ENCODE measurements around the gene OPHN1. TPM values are rescaled to one million over a fixed set of nuclear protein-coding genes. Genes with fewer than 3 reads are reported as not detected.

Gene OPHN1
- polyA plus RNA-seq, 3 donors, result 0.20 to 0.82 (median 0.73) TPM

DNA sequence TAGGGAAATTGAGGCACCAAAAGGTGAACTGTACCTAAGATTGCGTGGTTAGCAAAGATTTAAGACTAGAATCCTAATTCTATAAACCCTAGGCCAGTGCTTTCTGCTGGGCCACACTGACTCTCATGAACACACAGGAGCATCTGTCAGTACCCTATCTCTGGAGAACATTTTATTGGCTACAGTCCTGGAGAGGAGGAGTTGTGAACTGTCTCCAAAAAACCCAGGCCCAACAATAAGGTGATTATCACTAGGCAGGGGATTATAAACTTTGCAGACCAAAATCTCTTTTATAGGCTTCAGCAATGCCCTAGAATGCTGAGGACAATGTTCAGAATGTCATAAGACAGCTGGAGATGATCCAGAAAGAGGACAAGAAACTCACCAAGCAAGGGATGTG lies 24.1 kb downstream of the OPHN1 start:
- Mint-ChIP-seq H3K27me3 (ENCODE audit: low read depth in 3 of 3) (no peaks in the 10 kb centered on the region), H3K27ac (no peak overlapping the region), H3K4me1 (peaks cover 16% of the 10 kb centered on the region), H3K9me3 (no peaks in the 10 kb centered on the region), H3K4me3 (no peak overlapping the region), H3K36me3 (no peaks in the 10 kb centered on the region)
- Histone ChIP-seq H3K4me3 (replicated peaks in 1 of 3; ENCODE audit: low read depth in 2 of 3, low read length in 3 of 3) (no peak overlapping the region), H3K79me2 (ENCODE audit: insufficient read depth, low read length) (no peaks in the 10 kb centered on the region), H3K9ac (ENCODE audit: insufficient read depth, low read length, poor library complexity, severe bottlenecking) (no peak overlapping the region), H4K20me1 (ENCODE audit: insufficient read depth, low read length) (no peaks in the 10 kb centered on the region), H3K36me3 (replicated peaks in 1 of 2; ENCODE audit: control insufficient read depth in 1 of 2, insufficient read depth in 2 of 2, low read length in 2 of 2) (no peaks in the 10 kb centered on the region), H2AFZ (ENCODE audit: insufficient read depth, low read depth, low read length, poor library complexity, severe bottlenecking) (no peak overlapping the region), H3K27me3 (ENCODE audit: control insufficient read depth in 2 of 2, insufficient read depth in 2 of 2, low read length in 2 of 2) (no peaks in the 10 kb centered on the region), H3K9me3 (replicated peaks in 1 of 2; ENCODE audit: control insufficient read depth in 1 of 2, insufficient read depth in 1 of 2, low read length in 2 of 2) (no peaks in the 10 kb centered on the region), H3K27ac (ENCODE audit: low read depth in 1 of 2, low read length in 2 of 2) (no peak overlapping the region), H3K4me1 (ENCODE audit: control insufficient read depth in 1 of 2, insufficient read depth in 2 of 2, low read length in 2 of 2) (peaks cover 13 to 14% of the 10 kb centered on the region in 2 donors), H3K4me2 (replicated peaks; ENCODE audit: extremely low read depth, low read length, poor library complexity, severe bottlenecking) (no peak overlapping the region)
- no peak for DNase-seq
- intact Hi-C loops (cut with micrococcal nuclease), result no loop called here
- WGBS (ENCODE audit: insufficient coverage), result no CpG with 5 or more reads among the region's 1 CpG
- TF ChIP-seq, protein P1, sequence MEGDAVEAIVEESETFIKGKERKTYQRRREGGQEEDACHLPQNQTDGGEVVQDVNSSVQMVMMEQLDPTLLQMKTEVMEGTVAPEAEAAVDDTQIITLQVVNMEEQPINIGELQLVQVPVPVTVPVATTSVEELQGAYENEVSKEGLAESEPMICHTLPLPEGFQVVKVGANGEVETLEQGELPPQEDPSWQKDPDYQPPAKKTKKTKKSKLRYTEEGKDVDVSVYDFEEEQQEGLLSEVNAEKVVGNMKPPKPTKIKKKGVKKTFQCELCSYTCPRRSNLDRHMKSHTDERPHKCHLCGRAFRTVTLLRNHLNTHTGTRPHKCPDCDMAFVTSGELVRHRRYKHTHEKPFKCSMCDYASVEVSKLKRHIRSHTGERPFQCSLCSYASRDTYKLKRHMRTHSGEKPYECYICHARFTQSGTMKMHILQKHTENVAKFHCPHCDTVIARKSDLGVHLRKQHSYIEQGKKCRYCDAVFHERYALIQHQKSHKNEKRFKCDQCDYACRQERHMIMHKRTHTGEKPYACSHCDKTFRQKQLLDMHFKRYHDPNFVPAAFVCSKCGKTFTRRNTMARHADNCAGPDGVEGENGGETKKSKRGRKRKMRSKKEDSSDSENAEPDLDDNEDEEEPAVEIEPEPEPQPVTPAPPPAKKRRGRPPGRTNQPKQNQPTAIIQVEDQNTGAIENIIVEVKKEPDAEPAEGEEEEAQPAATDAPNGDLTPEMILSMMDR (IDR thresholded peaks at IDR 0.05), result no peak

GRCh38 chrX:68403522-68403921 lies 29.8 kb downstream of the OPHN1 start:
- H3K27me3 Mint-ChIP-seq (ENCODE audit: low read depth in 3 of 3), result peaks cover 0 to 3% (median 0%) of the 10 kb centered on the region in 3 donors
- H3K9me3 Mint-ChIP-seq, result peaks cover 0 to 2% (median 0%) of the 10 kb centered on the region in 7 donors
- Histone ChIP-seq H3K27ac (ENCODE audit: low read depth in 1 of 2, low read length in 2 of 2) (no peak overlapping the region), H3K9me3 (replicated peaks in 1 of 2; ENCODE audit: control insufficient read depth in 1 of 2, insufficient read depth in 1 of 2, low read length in 2 of 2) (no peaks in the 10 kb centered on the region), H2AFZ (ENCODE audit: insufficient read depth, low read depth, low read length, poor library complexity, severe bottlenecking) (no peak overlapping the region), H4K20me1 (ENCODE audit: insufficient read depth, low read length) (no peaks in the 10 kb centered on the region), H3K4me1 (ENCODE audit: control insufficient read depth in 1 of 2, insufficient read depth in 2 of 2, low read length in 2 of 2) (peaks cover 0 to 8% of the 10 kb centered on the region in 2 donors), H3K79me2 (ENCODE audit: insufficient read depth, low read length) (no peaks in the 10 kb centered on the region), H3K36me3 (replicated peaks in 1 of 2; ENCODE audit: control insufficient read depth in 1 of 2, insufficient read depth in 2 of 2, low read length in 2 of 2) (no peaks in the 10 kb centered on the region), H3K9ac (ENCODE audit: insufficient read depth, low read length, poor library complexity, severe bottlenecking) (no peak overlapping the region), H3K4me3 (replicated peaks in 1 of 3; ENCODE audit: low read depth in 2 of 3, low read length in 3 of 3) (no peak overlapping the region), H3K4me2 (replicated peaks; ENCODE audit: extremely low read depth, low read length, poor library complexity, severe bottlenecking) (no peak overlapping the region), H3K27me3 (ENCODE audit: control insufficient read depth in 2 of 2, insufficient read depth in 2 of 2, low read length in 2 of 2) (no peaks in the 10 kb centered on the region)
- TF ChIP-seq, protein P1 (IDR thresholded peaks at IDR 0.05), result no peak
- no peaks in the 10 kb centered on the region for H3K36me3 Mint-ChIP-seq
- peaks cover 17% of the 10 kb centered on the region for H3K4me1 Mint-ChIP-seq
- WGBS (ENCODE audit: insufficient coverage), result 81% methylated on average over 3 of the region's 6 CpGs
- no peak overlapping the region for H3K4me3 Mint-ChIP-seq
- DNase-seq, result no peak
- no peak overlapping the region for H3K27ac Mint-ChIP-seq
- intact Hi-C loops (cut with micrococcal nuclease), result no loop called here

Data from CD14-positive monocyte (primary cell).